HG02798 (cell line): ENCODE measurements around the gene HIP1R.
"Not testable (repeated sequence)": the region's sequence is repeated elsewhere in the genome, so short reads cannot be mapped to it uniquely, and the experiment has no call there.

Experiments
- ATAC-seq: cut with Tn5 transposase; IDR thresholded peaks from one replicate; pipeline ENCODE4 v1.9.1; 2021; ENCODE audit warnings: mild to moderate bottlenecking; ENCODE audit not compliant: unreplicated experiment, poor library complexity

HIP1R gene

DNA sequence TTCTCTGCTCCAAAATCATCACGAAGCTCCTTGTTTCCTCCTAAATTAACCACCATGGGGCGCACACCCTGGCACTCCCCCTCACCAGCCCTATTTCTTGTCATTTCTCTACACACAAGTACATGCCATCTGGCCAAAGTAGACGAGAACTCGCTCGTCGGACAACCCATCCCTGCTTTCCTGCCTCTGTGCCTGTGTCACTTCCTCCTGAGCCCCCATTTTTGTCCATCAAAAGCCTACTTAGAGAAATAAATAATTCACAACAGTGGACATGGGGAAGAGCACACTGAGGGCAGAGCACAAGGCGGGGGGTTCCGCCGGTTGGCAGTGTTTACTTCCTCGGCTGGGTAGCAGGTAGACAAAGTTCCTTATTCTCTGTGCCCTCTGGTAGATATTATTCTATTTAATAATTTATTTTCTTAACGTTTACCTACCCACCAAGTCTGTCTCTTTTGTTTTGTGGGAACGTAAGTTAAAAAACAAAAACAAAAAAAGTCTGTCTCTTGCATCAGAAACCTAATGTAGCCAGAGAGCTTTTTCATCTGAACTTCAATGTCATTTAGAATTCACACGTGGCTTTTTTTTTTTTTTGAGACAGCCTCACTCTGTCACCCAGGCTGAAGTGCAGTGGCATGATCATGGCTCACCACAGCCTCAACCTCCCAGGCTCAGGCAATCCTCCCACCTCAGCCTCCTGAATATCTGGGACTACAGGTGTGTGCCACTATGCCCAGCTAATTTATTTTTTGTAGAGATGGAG lies 54.7 kb downstream of the HIP1R start:
- ATAC-seq: no peak

DNA sequence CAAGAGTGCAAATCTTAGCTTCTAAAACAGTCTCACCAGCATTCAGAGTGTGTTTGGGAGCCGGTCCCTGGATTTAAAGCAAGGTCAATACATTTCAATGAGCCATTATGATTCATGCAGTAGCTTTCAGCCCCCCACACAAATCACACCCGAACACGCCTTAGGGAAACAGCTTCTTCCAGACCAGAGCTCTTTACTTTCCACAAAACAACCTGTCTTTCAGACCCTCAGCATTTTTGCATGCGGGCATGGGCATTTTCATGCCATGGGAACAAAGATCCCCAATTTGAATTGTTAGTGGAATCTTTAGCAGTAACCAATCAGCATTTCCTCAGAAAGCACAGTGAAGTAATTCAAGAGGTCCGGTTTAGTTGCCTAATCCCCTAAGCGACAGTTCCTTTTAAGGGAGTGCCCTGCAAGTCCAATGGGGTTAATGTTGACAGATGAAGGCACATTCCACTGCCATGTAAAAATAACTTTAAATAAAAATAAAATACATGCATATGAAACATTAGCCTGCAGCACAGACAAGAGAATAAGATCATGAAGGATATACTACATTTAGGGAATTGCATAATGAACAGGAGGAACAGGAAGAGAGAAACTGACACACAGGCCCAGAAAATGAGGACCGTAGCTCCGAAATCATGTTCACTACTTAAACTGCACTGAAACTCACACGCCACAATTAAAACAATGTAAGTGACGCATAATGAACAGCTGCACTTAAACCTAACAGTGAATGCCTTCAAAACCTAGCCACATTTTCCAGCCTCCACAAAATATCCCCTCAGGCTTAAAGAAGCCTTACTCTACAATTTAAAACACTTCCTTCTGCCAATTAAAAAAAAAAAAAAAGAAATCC lies 56.6 kb downstream of the HIP1R start:
- no peak for ATAC-seq

DNA sequence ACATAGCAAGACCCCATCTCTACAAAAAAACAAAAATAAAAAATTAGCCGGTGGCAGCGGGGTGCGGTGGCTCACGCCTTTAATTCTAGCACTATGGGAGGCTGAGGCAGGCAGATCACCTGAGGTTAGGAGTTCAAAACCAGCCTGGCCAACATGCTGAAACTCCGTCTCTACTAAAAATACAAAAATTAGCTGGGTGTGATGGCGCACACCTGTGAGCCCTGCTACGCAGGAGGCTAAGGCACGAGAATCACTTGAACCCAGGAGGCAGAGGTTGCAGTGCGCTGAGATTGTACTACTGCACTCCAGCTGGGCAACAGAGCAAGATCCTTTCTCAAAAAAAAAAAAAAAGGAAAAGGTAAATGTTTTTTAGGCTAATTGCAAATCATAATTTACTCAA lies 57.5 kb downstream of the HIP1R start:
- ATAC-seq: not testable (repeated sequence)

DNA sequence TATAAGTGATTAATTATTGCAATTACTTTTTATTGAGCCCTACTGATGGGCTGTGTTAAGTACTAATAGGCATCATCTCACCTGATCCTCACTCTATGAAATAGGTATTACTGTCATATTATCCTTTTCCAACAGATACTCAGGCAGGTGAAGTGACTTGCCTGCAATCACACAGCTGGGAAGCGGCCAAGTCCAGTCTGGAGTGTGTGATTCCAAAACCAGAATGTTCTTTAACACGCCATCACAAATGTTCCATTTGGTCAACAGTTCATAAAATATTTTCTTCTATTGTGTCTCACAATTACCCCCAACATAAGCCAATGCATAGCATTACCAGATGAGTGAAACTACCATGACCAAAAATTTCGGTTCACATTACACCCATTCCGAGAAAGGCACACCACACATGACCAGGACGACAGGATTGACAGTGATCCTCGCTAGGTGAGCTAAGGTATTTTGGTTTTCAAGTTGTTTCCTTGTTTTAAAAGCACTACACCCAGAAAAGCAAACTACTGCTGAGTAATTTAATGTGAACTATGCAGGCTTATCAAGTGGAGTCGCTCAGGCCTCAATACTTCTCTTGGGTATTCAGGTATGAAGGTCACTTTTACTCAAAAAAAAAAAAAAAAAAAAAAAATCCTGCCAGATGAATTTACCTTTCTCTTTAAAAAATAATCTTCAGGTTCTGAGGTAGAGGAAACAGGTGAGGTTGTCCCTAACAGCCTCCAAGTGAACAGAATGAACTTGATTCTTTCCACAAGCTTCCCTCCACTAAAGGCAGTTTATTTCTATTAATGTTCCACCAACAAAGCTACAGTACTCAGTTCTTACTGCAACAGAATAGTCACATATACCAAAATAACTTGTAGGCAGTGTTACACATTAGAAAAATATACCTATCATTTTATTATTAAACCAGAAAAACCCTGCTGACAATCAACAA lies 58.2 kb downstream of the HIP1R start:
- no peak for ATAC-seq

DNA sequence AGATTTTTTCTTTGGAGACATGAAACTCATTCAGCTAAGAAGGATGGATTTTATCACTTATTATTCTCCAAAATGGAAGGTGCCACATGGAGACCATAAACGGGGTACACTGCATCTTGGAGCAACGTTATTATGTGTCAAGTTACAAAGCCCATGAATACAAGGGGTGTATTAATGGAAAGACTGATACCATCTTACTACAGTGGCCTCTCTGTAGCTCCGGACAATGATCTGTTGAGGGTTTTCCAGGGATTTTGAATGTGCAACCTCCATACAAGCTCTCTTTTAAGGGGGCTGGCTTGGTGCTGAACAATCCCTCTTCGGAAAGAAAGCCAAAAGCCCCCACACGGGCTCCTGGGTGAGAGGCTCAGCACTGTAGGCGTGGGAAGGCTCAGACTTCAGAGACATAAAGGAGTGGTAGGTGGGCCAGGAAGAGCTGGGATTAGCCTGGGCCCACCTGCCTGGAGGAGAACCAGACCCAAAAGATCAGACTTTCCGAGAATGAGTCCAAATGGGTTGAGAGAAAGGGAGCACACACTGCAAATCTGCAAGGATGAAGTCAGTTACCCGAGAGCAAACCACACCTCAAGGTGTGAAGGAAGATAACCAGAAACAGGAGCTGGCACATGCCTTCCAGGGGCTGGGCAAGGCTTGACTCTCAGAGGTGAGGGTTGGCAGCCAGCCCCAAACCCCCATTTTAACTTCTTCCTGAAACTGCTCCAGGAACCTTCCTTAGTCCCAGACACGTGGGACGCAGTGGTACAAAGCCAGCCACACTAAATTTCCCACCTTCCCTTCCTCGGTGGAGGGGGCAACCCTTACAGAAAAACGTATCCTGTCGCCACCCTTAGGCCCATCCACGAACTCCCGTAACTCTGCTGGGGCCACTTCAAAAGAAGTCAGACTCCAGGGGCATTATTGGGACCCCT lies 59.2 kb downstream of the HIP1R start:
- ATAC-seq: no peak

DNA sequence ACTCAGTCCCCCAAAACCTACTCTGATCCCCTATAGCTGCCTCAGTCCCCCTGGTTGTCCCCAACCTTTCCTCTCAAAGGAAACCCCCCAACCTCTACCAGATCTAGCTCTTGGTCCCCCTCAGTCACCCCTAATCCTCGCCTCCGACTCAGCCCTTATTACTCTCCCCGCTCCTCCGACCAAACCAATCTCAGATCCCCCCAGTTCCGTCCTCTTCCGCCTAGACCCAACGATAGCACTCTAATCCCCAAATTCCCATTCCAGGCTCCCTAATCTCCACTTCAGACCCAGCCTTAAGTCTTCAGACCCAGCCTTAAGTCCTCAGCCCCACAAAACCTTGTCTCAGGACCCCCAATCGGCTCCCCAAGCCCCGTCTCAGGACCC lies 60.1 kb downstream of the HIP1R start:
- ATAC-seq: no peak

DNA sequence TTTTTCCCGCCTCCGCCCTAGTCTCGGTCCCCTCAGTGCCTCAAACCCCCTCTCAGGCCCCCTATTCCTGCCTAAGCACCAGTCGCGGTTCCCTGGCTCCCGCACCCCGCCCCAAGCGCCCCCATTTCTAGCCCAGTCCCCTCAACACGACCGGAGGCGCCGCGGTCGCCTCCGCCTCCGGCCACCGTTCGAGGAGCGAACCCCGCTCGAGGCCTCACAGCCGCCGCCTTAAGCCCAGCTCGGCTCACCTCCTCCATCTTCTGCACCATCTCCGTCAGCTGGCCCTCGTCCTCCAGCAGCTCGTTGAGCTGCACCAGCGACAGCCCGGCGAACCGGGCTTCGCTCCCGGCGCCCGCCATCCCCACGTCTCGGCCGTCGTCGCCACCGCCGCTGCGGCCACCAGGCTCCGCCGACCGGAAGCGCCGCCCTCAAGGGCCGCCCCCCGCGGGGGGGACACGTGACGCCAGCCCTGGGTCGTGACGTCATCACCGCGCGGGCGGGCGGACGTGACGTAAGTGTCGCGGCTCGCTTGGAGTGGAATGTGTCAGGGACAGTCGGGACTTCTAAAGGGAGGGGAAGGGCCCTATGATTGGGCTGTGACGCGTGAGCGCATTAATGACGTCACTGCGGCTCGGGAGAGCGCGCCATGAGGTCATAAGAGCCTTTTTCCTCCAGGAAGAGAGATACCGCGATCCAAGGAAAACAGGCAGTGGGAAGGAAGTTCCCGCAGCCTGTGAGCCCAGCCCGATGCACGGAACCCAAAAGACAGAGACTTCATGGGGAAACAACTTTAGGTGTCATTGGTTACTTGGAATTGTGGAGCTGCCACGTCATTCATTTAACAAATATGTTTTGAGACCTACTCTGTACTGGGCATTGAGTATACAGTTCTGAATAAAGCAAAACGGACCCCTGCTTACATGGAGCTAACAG lies 60.7 kb downstream of the HIP1R start, which contains the start of gene VPS37B:
TSS of gene VPS37B (minus strand) at position 421 of the 933 bp plus-strand sequence. CDS start at position 359, 62 bp downstream.
- ATAC-seq: peak; percentile 70

DNA sequence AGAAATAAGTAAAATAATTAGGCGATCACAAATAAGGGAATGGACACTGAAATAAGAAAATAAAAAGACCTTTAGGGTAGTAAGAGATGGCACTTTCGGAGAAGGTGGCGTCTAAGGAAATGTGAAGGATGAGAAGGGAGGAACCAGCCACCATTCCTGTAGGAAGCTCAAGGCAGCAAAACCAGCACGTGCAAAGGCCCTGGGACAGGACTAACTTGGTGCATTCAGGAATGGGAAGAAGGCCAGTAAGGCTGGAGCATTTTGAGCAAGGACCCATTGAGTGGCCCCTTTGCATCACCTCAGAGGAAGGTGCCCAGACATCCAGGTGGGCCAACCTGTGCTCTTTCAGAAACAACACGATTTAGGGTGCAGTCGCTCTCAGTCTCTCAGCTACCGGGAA lies 61.4 kb downstream of the HIP1R start:
- ATAC-seq: no peak

DNA sequence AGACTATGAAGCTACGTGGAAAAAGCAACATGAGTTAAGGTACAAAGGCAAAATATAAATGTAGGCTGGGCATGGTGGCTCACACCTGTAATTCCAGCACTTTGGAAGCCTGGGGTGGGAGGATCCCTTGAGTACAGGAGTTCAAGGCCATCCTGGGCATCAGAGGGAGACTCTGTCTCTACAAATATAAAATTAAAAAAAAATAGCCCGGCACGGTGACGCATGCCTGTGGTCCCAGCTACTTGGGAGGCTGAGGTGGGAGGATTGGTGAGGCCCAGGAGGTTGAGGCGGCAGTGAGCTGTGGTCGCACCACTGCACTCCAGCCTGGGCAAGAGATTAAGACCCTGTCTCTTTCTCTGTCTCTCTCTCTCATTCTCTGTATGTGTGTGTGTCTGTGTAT lies 64.6 kb downstream of the HIP1R start:
- no peak for ATAC-seq

DNA sequence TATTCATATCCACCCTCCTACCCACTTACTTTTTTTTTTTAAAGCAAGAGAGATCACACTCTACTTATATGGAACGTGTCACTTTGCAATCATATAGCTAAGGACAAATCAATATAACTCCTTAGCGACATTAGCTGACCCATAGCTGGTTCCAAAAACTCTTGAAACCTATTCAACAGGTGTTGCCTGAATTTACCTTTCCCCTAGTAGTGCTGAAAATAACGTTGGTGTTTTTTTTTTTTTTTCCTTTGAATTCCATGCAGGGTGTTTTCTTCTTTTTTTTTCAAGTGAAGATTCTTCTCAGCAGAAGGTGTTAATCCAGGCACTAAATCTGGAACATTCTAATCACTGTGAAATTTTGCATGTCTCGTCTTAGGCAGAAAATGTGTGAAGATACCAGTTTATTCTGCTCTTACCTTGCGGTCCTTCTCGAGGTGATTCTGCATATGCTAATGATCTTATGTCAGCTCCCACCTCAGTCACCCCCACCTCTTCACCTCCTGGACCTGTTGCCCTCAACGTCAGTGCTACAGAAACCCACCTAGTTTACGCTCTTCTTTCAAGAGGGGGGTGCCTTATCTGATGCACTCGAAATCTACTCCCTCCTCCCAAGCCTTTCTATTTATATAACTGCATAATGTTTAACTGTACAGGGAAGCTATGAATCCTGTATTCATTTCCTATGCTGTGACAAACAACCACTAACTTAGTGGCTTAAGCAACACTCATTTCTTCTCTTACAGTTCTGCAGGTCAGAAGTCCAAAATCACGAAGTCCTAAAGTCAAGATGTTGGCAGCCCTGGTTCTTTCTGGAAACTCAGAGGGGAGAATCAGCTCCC lies 67.8 kb downstream of the HIP1R start:
- ATAC-seq: no peak

DNA sequence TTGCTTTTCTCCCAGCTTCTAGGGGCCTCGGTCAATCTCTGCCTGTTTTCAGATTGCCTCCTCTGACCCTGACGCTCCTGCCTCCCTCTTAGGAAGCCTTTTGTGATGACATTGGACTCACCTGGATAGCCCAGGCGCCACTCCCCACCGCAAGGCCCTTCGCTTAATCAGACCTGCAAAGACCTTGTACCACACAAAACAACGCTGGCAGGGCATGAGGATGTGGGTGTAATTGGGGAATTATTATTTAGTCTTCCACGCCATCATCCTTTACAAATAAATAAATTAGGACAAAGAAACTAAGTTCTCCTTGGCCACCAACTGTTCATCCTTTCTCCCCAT lies 68.4 kb downstream of the HIP1R start:
- ATAC-seq: no peak

DNA sequence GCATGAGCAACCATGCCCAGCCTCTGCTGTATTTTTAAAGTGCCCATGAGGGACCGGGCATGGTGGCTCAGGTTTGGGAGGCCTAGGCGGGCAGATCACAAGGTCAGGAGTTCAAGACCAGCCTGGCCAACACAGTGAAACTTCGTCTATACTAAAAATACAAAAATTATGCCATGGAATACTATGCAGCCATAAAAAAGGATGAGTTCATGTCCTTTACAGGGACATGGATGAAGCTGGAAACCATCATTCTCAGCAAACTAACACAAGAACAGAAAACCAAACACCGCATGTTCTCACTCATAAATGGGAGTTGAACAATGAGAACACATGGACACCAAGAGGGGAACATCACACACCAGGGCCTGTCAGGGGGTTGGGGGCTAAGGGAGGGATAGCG lies 70.0 kb downstream of the HIP1R start:
- not testable (repeated sequence) for ATAC-seq

DNA sequence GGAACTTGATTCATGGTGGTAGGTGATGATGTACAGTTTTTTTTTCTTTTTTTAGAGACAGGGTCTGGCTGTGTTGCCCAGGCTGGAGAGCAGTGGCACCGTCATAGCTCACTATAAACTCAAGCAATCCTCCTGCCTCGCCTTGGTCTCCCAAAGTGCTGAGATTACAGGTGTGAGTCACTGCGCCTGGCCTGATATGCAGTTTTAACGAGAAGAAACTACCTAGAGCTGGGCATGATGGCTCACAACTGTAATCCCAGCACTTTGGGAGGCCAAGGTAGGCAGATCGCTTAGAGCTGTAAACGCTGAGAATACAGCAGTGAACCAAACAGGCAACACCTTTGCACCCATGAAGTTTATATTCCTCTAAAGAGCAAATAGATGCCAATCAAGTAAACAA lies 73.7 kb downstream of the HIP1R start:
- ATAC-seq: no peak

DNA sequence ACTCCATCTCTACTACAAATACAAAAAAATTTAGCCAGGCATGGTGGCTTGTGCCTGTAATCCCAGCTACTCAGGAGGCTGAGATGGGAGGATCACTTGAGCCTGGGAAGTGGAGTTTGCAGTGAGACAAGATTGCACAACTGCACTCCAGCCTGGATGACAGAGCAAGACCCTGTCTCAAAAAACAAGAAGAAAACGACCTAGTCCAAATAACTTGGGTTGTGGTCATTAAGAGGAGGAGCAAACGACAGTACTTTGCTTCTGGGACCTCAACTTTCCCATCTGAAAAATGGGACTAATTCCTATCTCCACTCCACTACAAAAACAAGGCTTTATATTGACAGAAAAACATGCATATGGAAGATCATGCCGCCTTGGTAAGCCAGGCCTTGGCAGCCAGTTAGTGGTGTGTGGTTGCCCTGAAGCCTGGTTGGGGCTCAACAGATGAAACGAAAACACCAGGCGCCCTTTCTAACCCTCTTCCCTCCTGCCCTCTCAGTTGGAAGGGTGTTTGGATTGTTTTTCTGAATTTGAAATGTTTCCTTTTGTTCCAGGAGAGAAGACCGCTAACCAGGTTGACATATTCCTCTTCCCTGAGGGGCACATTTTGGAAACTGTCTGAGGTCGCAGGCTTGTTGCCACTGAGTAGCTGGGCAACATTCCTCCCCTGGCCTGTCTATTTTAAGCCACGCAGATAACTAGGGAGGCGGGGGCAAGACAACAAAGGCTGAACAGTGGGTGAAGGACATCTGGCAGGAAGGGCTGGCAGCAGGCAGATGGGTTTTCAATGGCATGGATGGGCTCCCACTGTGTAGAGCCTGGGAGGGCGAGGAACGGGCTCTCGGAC lies 74.4 kb downstream of the HIP1R start:
- ATAC-seq: no peak
